Right atrium auricular region (tissue), 2 donors: ENCODE measurements around the gene TXNDC17. TPM values are rescaled to one million over a fixed set of nuclear protein-coding genes. Genes with fewer than 3 reads are reported as not detected.

Experiments
- DNase-seq: peaks from one replicate; pipeline ENCODE4 v3.0.0-alpha.2; 2019; ENCODE audit warnings: low spot score
- H3K27ac ChIP-seq, 2 donors: fragments of 200-600 bp; sonication (generic); 1 replicate in 1 of 2; 2 replicates in 1 of 2; pipeline ENCODE4 v1.5.1; 2016 to 2019
- H3K27me3 ChIP-seq, 2 donors: fragments of 200-600 bp; sonication (generic); one replicate each; pipeline versions ENCODE4 v1.5.1 to v1.6.0; 2017 to 2019
- H3K36me3 ChIP-seq: fragments of 200-600 bp; sonication (generic); one replicate; pipeline ENCODE4 v1.5.1; 2016
- H3K4me1 ChIP-seq, 2 donors: fragments of 200-600 bp; sonication (generic); one replicate each; pipeline versions ENCODE4 v1.5.1 to v1.6.0; 2017 to 2019
- H3K4me3 ChIP-seq, 2 donors: fragments of 200-600 bp; sonication (generic); 1 replicate in 1 of 2; 2 replicates in 1 of 2; pipeline ENCODE4 v1.5.1; 2017 to 2019; ENCODE audit warnings: mild to moderate bottlenecking in 1 of 2, moderate library complexity in 1 of 2
- H3K9me3 ChIP-seq, 2 donors: fragments of 200-600 bp; sonication (generic); one replicate each; pipeline ENCODE4 v1.5.1; 2019
- total RNA-seq, 2 donors: library from RNA; depleted of rRNA; stranded (reverse); fragments of >200 nt; gene quantifications; one replicate each; pipeline ENCODE4 v1.1.0, GENCODE V29; 2016
- TF ChIP-seq, protein P1 (sequence below), 2 donors: fragments of 200-600 bp; sonication (generic); IDR thresholded peaks; one replicate each; pipeline ENCODE4 v1.5.1; 2019; ENCODE audit warnings: antibody characterized with exemption in 2 of 2

Gene TXNDC17
- total RNA-seq, 2 donors from 2014 or later: 98.0 to 155 TPM

DNA sequence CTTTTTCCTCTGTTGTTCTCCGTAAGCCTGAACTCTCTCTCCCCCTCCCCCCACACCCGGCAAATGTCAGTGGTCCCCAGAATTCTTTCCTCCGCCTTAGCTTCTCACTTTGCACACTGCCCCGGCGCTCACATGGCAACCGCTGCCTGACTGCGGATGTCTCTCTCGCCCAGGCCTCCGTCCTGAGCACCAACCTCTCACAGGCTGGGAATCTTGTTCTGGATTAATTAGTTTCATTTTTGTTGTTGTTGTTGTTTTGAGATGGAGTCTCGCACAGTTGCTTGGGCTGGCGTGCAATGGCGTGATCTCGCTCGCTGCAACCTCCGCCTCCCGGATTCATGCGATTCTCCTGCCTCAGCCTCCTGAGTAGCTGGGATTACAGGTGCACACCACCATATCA, 27.4 kb downstream of the TXNDC17 start:
- no peaks in the 10 kb centered on the region for H3K4me1 ChIP-seq
- H3K27me3 ChIP-seq: no peaks in the 10 kb centered on the region
- H3K9me3 ChIP-seq: no peaks in the 10 kb centered on the region
- no peak overlapping the region for H3K27ac ChIP-seq
- DNase-seq: no peak
- TF ChIP-seq, protein P1, sequence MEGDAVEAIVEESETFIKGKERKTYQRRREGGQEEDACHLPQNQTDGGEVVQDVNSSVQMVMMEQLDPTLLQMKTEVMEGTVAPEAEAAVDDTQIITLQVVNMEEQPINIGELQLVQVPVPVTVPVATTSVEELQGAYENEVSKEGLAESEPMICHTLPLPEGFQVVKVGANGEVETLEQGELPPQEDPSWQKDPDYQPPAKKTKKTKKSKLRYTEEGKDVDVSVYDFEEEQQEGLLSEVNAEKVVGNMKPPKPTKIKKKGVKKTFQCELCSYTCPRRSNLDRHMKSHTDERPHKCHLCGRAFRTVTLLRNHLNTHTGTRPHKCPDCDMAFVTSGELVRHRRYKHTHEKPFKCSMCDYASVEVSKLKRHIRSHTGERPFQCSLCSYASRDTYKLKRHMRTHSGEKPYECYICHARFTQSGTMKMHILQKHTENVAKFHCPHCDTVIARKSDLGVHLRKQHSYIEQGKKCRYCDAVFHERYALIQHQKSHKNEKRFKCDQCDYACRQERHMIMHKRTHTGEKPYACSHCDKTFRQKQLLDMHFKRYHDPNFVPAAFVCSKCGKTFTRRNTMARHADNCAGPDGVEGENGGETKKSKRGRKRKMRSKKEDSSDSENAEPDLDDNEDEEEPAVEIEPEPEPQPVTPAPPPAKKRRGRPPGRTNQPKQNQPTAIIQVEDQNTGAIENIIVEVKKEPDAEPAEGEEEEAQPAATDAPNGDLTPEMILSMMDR (IDR thresholded peaks at IDR 0.05): no peak
- no peak overlapping the region for H3K4me3 ChIP-seq
- no peaks in the 10 kb centered on the region for H3K36me3 ChIP-seq

DNA sequence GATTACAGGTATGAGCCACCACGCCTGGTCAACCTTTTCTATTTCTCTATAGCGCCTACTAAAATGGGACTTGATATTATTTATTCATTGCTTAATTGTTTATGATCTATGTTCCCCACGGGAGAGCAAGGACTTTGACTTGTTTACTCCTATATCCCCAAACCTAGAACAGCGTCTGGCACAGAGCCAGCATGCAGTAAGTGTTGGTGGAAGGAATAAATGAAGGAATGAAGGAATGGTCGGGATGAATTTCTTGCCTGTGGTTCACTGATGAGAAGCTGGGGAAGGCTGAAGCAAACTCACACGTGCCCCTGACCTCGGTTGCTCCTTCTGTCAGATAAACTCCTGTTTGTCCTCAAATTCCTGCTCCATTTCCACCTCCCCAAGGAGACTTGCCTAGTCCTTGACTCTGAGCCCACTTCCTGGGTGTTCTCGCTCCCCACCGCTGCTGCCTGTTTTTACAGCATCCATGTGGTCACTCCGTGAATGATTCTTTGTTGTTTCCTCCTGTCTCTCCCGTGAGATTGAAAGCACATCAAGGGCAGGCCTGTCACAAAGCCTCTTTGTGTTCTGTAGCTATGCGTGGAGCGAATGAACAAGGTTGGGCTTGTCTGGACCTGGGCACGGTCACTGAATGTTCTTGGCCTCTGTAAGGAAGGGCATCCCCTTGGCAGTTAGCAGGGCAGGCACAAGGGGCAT, 28.0 kb downstream of the TXNDC17 start:
- no peaks in the 10 kb centered on the region for H3K4me1 ChIP-seq
- DNase-seq: no peak
- H3K9me3 ChIP-seq: no peaks in the 10 kb centered on the region
- no peak overlapping the region for H3K27ac ChIP-seq
- TF ChIP-seq, protein P1 (IDR thresholded peaks at IDR 0.05): no peak
- H3K36me3 ChIP-seq: no peaks in the 10 kb centered on the region
- no peaks in the 10 kb centered on the region for H3K27me3 ChIP-seq
- no peak overlapping the region for H3K4me3 ChIP-seq

DNA sequence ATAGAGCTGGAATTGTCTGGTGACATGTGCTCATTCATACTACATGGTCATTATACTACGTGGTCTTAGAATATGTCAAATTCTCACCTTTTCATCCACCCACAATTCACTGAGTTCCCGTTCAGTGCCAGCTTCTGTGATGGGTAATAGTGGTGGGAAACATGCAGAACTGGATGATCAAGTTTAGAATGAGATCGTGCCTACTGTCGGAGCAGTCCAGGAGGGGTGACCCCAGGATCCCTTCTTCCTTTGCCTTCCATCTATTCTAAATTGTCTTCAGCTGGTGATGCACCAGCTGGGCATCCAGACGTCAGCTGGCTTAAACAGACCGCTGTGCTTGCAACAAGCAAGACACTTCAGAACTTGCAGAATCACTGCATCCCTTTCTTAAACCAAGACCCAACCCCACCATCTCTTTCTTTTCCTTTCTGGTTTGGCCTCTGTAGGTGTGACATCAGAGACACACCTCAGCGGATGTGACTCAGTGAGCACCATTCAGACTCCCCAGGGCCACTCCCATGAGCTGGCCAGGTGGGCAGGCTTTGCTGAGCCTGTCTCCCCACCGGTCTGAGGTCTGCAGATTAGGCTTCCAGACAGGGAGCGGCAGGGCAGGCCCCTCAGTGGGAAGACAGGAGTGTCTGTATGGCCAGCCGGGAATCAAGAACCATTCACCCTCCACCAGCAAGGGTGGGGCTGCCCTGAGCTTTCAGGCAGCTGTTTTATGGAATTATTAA, 28.8 kb downstream of the TXNDC17 start:
- no peaks in the 10 kb centered on the region for H3K36me3 ChIP-seq

DNA sequence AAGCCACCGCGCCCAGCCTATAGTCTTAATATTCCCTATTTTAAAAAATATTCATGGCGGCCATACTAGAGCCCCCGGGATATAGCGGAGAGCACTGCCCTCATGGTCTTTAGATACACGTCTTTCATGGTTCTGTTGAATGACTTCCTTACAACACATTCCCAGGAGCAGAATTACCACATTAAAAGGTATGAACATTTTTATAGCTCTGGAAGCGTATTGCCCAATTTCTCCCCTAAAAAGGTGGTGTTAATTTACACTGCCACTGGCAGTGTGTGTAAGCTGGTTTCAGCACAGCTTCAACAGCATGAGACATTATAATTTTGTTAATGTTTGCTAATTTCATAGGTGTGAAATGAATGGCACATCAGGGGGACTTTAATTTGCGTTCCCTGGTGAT, 29.7 kb downstream of the TXNDC17 start:
- no peak for DNase-seq
- no peaks in the 10 kb centered on the region for H3K27me3 ChIP-seq
- no peak overlapping the region for H3K27ac ChIP-seq
- TF ChIP-seq, protein P1 (IDR thresholded peaks at IDR 0.05): no peak
- no peaks in the 10 kb centered on the region for H3K9me3 ChIP-seq
- no peaks in the 10 kb centered on the region for H3K4me1 ChIP-seq
- no peaks in the 10 kb centered on the region for H3K36me3 ChIP-seq
- no peak overlapping the region for H3K4me3 ChIP-seq

More for the DNA sequence above, 28.8 kb downstream of the TXNDC17 start:
- no peak overlapping the region for H3K27ac ChIP-seq
- no peak overlapping the region for H3K4me3 ChIP-seq
- no peaks in the 10 kb centered on the region for H3K27me3 ChIP-seq
- H3K9me3 ChIP-seq: no peaks in the 10 kb centered on the region
- DNase-seq: no peak
- no peaks in the 10 kb centered on the region for H3K4me1 ChIP-seq
- TF ChIP-seq, protein P1 (IDR thresholded peaks at IDR 0.05): no peak

DNA sequence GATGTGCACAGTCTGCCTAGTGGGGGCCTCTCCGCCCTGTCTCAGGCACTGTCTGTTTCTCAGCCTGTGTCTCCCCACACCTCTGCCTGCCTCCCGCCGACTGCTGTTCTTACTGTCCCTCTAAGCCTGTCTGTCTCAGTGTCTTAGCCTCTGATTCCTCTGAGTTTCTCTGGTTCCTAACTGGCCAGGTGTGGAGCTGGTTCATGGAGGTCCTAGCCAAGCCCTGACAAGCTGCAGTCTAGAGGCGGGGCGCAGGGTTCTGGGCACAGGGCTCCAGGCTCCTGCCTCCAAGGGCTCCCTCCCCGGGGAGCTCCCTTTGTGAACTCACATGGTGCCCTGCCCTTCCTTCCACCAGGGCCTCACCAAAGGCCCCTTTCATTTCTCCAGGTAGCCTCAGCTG, 30.1 kb downstream of the TXNDC17 start:
- no peak overlapping the region for H3K27ac ChIP-seq
- TF ChIP-seq, protein P1 (IDR thresholded peaks at IDR 0.05): no peak
- H3K27me3 ChIP-seq: no peaks in the 10 kb centered on the region
- H3K36me3 ChIP-seq: no peaks in the 10 kb centered on the region
- no peaks in the 10 kb centered on the region for H3K9me3 ChIP-seq
- no peaks in the 10 kb centered on the region for H3K4me1 ChIP-seq
- H3K4me3 ChIP-seq: no peak overlapping the region
- no peak for DNase-seq
